ENCODE measurements around the gene CAV1.
"Not testable (repeated sequence)": the region's sequence is repeated elsewhere in the genome, so short reads cannot be mapped to it uniquely, and the experiment has no call there.

The CAV1 gene

GRCh38 chr7:116524609-116525297 is at the start of gene CAV1:
CAV1 (plus strand) TSS chr7:116525036; CDS start chr7:116525063, 27 bp downstream.
- no peak for DNase-seq (ENCODE audit: low read depth in 2 of 2)

- no peak for DNase-seq (ENCODE audit: low read depth in 2 of 2)
Observed at GRCh38 chr7:116477625-116478024, 47.2 kb upstream of the CAV1 start.

- no peak for DNase-seq (ENCODE audit: low read depth in 2 of 2)
Observed at GRCh38 chr7:116478834-116479233, 46.0 kb upstream of the CAV1 start.

GRCh38 chr7:116483271-116483942 is 41.4 kb upstream of the CAV1 start:
- no peak for DNase-seq (ENCODE audit: low read depth in 2 of 2)

GRCh38 chr7:116484389-116484788 is 40.4 kb upstream of the CAV1 start:
- DNase-seq (ENCODE audit: low read depth in 2 of 2), result not testable (repeated sequence)

- DNase-seq (ENCODE audit: low read depth in 2 of 2), result no peak
Observed at GRCh38 chr7:116487907-116488521, 36.8 kb upstream of the CAV1 start.

- DNase-seq (ENCODE audit: low read depth in 2 of 2), result no peak
Observed at GRCh38 chr7:116490351-116490750, 34.5 kb upstream of the CAV1 start.

- no peak for DNase-seq (ENCODE audit: low read depth in 2 of 2)
Observed at GRCh38 chr7:116491887-116492653, 32.8 kb upstream of the CAV1 start.

GRCh38 chr7:116492654-116493109 is 32.2 kb upstream of the CAV1 start:
- no peak for DNase-seq (ENCODE audit: low read depth in 2 of 2)

- no peak for DNase-seq (ENCODE audit: low read depth in 2 of 2)
Observed at GRCh38 chr7:116493449-116493848, 31.4 kb upstream of the CAV1 start.

GRCh38 chr7:116494472-116494871 is 30.4 kb upstream of the CAV1 start:
- DNase-seq (ENCODE audit: low read depth in 2 of 2), result no peak

- no peak for DNase-seq (ENCODE audit: low read depth in 2 of 2)
Observed at GRCh38 chr7:116495736-116496135, 29.1 kb upstream of the CAV1 start.

- DNase-seq (ENCODE audit: low read depth in 2 of 2), result no peak
Observed at GRCh38 chr7:116496653-116497052, 28.2 kb upstream of the CAV1 start.

- DNase-seq (ENCODE audit: low read depth in 2 of 2), result no peak
Observed at GRCh38 chr7:116497708-116498107, 27.1 kb upstream of the CAV1 start.

- no peak for DNase-seq (ENCODE audit: low read depth in 2 of 2)
Observed at GRCh38 chr7:116499168-116500077, 25.4 kb upstream of the CAV1 start, which contains the start of gene CAV2. CAV2 (plus strand) TSS chr7:116499738; CDS start chr7:116499782, 44 bp downstream.

GRCh38 chr7:116500078-116500853 is 24.6 kb upstream of the CAV1 start:
- no peak for DNase-seq (ENCODE audit: low read depth in 2 of 2)

GRCh38 chr7:116501425-116502167 is 23.2 kb upstream of the CAV1 start:
- no peak for DNase-seq (ENCODE audit: low read depth in 2 of 2)

- no peak for DNase-seq (ENCODE audit: low read depth in 2 of 2)
Observed at GRCh38 chr7:116502201-116503096, 22.4 kb upstream of the CAV1 start.

Data from stimulated activated CD4-positive, alpha-beta T cell treated with anti-CD3 and anti-CD28 coated beads, Interleukin-1b, Interleukin-23, amount 100 ng/mL, for 4 hours (primary cell).